HG03097 (cell line): ENCODE data around the gene ZNF14.
"Not testable (repeated sequence)": the region's sequence is repeated elsewhere in the genome, so short reads cannot be mapped to it uniquely, and the experiment has no call there.

Experiments
- ATAC-seq: cut with Tn5 transposase; IDR thresholded peaks from one replicate; pipeline ENCODE4 v1.9.1; 2021; ENCODE audit not compliant: unreplicated experiment, low FRiP score

The ZNF14 gene

DNA sequence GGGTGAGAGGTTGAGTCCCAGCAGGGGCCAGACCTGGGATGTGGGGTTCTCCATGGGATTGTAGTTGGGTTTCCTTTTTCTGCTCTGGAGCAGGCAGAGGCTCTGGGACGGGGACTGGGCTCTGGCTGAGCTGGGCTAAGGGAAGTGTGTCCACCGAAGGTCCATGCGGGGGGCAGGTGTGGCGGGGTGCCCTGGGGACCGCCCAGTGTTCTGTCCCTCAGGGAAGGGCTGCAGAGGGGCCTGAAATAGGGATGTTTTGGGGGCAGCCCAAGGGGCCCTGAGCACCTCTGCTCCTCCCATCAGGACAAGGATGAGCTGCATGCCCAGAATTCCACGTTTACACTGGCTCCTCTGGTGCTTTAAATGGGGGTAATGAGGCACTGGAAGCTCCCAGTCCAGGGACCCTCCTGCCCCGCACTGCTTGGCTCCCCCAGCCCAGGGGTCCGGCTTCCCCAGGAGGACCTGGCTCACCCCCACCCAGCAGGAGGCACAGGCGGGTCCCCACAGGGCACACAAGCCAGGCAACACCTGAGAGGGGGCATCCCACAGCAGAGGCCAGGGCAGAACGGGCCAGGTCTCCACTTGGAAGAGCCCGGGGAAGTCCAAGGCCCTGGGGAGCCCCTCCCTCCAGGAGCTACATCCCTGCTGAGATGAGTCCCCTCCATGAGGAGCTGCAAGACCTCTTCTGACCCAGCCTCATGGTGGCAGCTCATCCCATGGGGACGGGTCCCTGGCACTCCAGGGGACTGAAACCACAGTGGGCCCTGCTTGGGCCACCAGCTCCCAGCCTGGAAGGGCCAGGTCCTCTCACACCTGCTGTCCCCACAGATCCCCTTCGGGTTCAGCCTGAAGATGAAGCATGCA is 14.7 kb upstream of the ZNF14 start:
- no peak for ATAC-seq

- no peak for ATAC-seq
Measured at GRCh38 chr19:19746286-19747213, 13.6 kb upstream of the ZNF14 start.

- no peak for ATAC-seq
Measured at GRCh38 chr19:19745496-19746285, 12.8 kb upstream of the ZNF14 start.

GRCh38 chr19:19744641-19745040 is 11.7 kb upstream of the ZNF14 start:
- no peak for ATAC-seq

DNA sequence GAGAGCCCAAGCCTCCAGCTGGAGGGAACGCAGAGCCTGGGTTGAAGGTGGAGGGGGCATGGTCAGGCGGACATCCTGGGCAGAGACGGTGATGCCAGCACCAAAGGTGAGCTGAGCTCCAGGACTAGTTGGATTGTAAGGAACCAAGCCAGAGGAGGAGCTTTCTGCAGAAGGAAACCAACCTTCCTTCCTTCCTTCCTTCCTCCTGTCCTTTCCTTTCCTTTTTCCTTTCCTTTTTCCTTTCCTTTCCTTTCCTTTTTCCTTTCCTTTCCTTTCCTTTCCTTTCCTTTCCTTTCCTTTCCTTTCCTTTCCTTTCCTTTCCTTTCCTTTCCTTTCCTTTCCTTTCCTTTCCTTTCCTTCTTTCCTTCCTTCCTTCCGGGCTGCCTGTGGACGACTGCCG is 11.0 kb upstream of the ZNF14 start:
- not testable (repeated sequence) for ATAC-seq

DNA sequence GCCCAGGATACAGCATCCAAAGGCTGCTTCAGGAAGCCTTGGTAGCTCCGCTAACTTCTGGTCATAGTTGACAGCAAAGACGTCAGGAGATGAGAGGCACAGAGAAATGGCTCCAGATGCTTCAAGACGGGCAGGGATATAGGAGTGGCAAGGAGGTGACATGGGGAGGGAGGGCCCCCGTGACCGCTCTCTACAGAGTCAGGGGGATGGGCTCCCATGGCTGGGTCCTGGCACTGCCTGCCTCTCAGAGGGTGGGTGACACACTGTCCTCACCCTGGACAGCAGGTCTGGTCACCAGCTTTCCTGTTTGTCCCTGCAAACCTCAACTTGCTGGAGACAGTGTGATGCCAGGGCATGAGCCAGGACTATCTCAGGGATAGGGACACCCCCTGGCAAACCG is 10.3 kb upstream of the ZNF14 start:
- no peak for ATAC-seq

GRCh38 chr19:19742773-19743172 is 9.9 kb upstream of the ZNF14 start:
- ATAC-seq = no peak

DNA sequence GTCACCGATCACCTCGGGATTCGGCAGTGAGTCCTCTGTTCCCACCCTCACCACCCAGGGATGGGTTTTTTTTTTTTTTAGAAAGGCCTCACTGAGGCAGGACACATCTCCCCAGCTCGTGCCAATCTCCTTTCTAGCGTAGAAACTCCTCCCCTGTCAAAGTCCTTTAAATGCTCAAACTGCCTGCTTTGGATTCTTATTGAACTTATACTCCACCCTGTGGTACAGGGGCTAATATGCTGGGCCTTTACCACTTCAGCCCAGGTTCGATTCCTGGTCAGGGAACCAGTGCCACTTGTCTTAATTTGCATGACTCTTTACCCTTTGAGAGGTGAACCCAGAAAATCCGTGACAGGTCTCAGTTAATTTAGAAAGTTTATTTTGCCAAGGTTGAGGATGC is 8.3 kb upstream of the ZNF14 start:
- ATAC-seq = no peak

- ATAC-seq = no peak
Measured at GRCh38 chr19:19740755-19741154, 7.8 kb upstream of the ZNF14 start.

- ATAC-seq = no peak
Measured at GRCh38 chr19:19738564-19738963, 5.7 kb upstream of the ZNF14 start.

GRCh38 chr19:19737559-19738332 is 4.8 kb upstream of the ZNF14 start:
- no peak for ATAC-seq

DNA sequence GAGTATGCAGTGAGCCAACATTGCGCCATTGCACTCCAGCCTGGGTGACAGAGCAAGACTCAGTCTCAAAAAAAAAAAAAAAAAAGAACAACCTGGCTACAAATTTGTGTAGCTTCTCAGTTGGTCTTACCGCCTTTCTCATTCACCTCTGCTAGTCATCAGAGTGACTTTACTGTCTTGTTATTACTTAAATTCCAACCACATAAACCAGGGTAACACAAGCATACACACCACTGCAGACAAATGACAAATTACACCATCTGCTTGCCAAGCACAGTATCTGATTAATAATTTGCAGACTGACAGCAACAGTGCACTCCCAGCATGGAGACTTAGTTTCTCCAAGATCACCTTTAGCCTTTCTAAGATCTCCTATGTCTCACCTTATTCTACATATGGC is 11.0 kb downstream of the ZNF14 start:
- ATAC-seq = no peak

- ATAC-seq = no peak
Measured at GRCh38 chr19:19719798-19720197, 13.1 kb downstream of the ZNF14 start.

GRCh38 chr19:19711934-19712828 is 20.7 kb downstream of the ZNF14 start:
- ATAC-seq = no peak

- no peak for ATAC-seq
Measured at GRCh38 chr19:19711306-19711933, 21.5 kb downstream of the ZNF14 start.

- ATAC-seq = no peak
Measured at GRCh38 chr19:19710506-19710905, 22.4 kb downstream of the ZNF14 start.

- ATAC-seq = no peak
Measured at GRCh38 chr19:19704836-19705235, 28.1 kb downstream of the ZNF14 start.

GRCh38 chr19:19700493-19700892 is 32.4 kb downstream of the ZNF14 start:
- ATAC-seq = not testable (repeated sequence)

- no peak for ATAC-seq
Measured at GRCh38 chr19:19697589-19697988, 35.3 kb downstream of the ZNF14 start.
